ENCODE results near the gene SUPT20HL1. TPM values are rescaled to one million over a fixed set of nuclear protein-coding genes. Genes with fewer than 3 reads are reported as not detected.

SUPT20HL1 gene
- total and polyA plus RNA-seq, 10 of the 15 experiments (the other 5 are each of a cell fraction or from before 2014, with no cell fraction given) = not detected

- intact Hi-C loops (cut with micrococcal nuclease; ENCODE audit: unreplicated experiment) = no loop called here
Measured at GRCh38 chrX:24396931-24397279, 36.5 kb downstream of the SUPT20HL1 start.

More at GRCh38 chrX:24396931-24397279, 36.5 kb downstream of the SUPT20HL1 start:
- Histone ChIP-seq H3K9me3 (replicated peaks; ENCODE audit: control insufficient read depth, insufficient read depth, low read length) (no peaks in the 10 kb centered on the region), H3K4me3 (no peak overlapping the region), H3K36me3 (ENCODE audit: control insufficient read depth in 2 of 2, insufficient read depth in 2 of 2, low read length in 1 of 2) (no peaks in the 10 kb centered on the region), H4K20me1 (ENCODE audit: control insufficient read depth, insufficient read depth) (no peaks in the 10 kb centered on the region), H3K79me2 (ENCODE audit: control insufficient read depth, insufficient read depth, low read length) (no peaks in the 10 kb centered on the region), H3K4me2 (ENCODE audit: control insufficient read depth, insufficient read depth) (no peak overlapping the region), H3K27ac (ENCODE audit: control insufficient read depth, insufficient read depth) (no peak overlapping the region), H3K9ac (ENCODE audit: control insufficient read depth, insufficient read depth, low read length) (no peak overlapping the region), H2AFZ (ENCODE audit: control insufficient read depth, low read depth, low read length) (no peak overlapping the region), H3K4me1 (ENCODE audit: control insufficient read depth, insufficient read depth, low read length) (no peaks in the 10 kb centered on the region), H3K27me3 (replicated peaks in 1 of 2; ENCODE audit: control insufficient read depth in 2 of 2, insufficient read depth in 2 of 2, low read length in 1 of 2) (no peaks in the 10 kb centered on the region)
- ChIA-PET RAD21 (ENCODE audit: unreplicated experiment) (interaction anchor here (0.6 to 4.7 kb wide), 12 partner anchors 11 to 761 kb away, joined by 3 to 59 read pairs (median 4); partner anchors contain the start of gene PDK3), POLR2A (interaction anchor here (1.9 kb wide), 1 partner anchor 102 kb away, joined by 10 read pairs; no protein-coding TSS in a partner anchor), CTCF (interaction anchor here (0.6 to 7.5 kb wide), 20 partner anchors 9 to 937 kb away, joined by 3 to 147 read pairs (median 6); no protein-coding TSS in a partner anchor), SMC1A (ENCODE audit: uncharacterized antibody, unreplicated experiment) (interaction anchor here (0.6 to 5.4 kb wide), 18 partner anchors 14 to 442 kb away, joined by 3 to 92 read pairs (median 3); partner anchors contain the start of gene PDK3)
- TF ChIP-seq CUX1 (IDR thresholded peaks at IDR 0.05; ENCODE audit: insufficient replicate concordance, low read depth, low read length) (no peak), SMAD5 (IDR thresholded peaks at IDR 0.05; ENCODE audit: low read depth) (no peak), HSF1 (IDR thresholded peaks at IDR 0.05; ENCODE audit: low read depth, low read length) (no peak), FOXK2 (IDR thresholded peaks at IDR 0.05) (no peak), SMC3 (IDR thresholded peaks at IDR 0.05; ENCODE audit: borderline replicate concordance, low read length) (no peak), FOXM1 (IDR thresholded peaks at IDR 0.05; ENCODE audit: low read depth, low read length) (no peak), CEBPZ (IDR thresholded peaks at IDR 0.05; ENCODE audit: low read depth, low read length) (no peak), ZBED1 (IDR thresholded peaks at IDR 0.05; ENCODE audit: borderline replicate concordance) (no peak)
- no TSS peak for BruUV-seq (replicated peaks)
- ATAC-seq (no peak), DNase-seq (ENCODE audit: low read depth, low spot score) (no peak), FAIRE-seq (no peak)
- in situ Hi-C loops (cut with MboI) = no loop called here
- 0% methylated on average over 1 of the region's 1 CpG for WGBS (ENCODE audit: insufficient coverage, insufficient replicate concordance, low lambda C conversion rate, missing lambda C conversion rate)
